CD1c-positive myeloid dendritic cell (primary cell): Measurements from ENCODE around the gene SLC13A1.
"Not testable (repeated sequence)": the region's sequence is repeated elsewhere in the genome, so short reads cannot be mapped to it uniquely, and the experiment has no call there.

ENCODE experiments used
- DNase-seq: peaks from one replicate; pipeline ENCODE4 v3.0.0-alpha.2; 2016; ENCODE audit errors: extremely low spot score

The SLC13A1 gene, protein sequence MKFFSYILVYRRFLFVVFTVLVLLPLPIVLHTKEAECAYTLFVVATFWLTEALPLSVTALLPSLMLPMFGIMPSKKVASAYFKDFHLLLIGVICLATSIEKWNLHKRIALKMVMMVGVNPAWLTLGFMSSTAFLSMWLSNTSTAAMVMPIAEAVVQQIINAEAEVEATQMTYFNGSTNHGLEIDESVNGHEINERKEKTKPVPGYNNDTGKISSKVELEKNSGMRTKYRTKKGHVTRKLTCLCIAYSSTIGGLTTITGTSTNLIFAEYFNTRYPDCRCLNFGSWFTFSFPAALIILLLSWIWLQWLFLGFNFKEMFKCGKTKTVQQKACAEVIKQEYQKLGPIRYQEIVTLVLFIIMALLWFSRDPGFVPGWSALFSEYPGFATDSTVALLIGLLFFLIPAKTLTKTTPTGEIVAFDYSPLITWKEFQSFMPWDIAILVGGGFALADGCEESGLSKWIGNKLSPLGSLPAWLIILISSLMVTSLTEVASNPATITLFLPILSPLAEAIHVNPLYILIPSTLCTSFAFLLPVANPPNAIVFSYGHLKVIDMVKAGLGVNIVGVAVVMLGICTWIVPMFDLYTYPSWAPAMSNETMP

GRCh38 chr7:123199883-123200282, at the start of gene SLC13A1:
TSS of gene SLC13A1 (minus strand) at chr7:123199969. CDS start at chr7:123199946, 23 bp downstream.
- DNase-seq = no peak

- no peak for DNase-seq
These were observed 45.0 kb upstream of the SLC13A1 start for GRCh38 chr7:123244768-123245167.

DNA sequence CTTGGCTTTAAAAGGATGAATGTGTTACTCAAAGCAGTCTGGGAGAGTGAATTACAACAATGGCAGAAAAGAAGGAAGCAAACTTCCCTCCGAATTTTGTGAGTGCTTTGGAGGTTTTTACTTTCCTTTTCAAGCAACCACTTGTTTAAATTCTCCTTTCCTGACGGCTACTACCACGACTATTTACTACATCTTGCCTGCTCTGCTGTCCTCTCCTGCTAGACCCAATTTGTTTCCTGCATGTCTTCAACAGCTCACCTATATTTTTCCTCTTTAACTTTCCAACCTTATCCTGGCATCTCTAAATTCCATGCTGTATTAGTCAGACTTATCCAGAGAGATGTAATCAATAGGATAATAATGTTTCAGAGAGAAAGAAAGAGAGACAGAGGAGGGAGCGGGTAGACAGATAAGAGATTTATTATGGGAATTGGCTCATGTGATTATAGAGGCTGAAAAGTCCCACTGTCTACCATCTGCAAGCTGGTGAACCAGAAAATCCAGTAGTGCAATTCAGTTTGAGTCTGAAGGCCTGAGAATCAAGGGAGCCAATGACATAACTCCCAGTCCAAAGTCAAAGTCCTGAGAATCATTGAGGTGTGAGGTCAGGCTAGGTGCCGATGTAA, 42.8 kb upstream of the SLC13A1 start:
- DNase-seq = no peak

GRCh38 chr7:123241809-123242208, 42.0 kb upstream of the SLC13A1 start:
- DNase-seq = no peak

- DNase-seq = no peak
These were observed 31.5 kb upstream of the SLC13A1 start for GRCh38 chr7:123231021-123232000.

GRCh38 chr7:123230603-123231002, 30.8 kb upstream of the SLC13A1 start:
- no peak for DNase-seq

DNA sequence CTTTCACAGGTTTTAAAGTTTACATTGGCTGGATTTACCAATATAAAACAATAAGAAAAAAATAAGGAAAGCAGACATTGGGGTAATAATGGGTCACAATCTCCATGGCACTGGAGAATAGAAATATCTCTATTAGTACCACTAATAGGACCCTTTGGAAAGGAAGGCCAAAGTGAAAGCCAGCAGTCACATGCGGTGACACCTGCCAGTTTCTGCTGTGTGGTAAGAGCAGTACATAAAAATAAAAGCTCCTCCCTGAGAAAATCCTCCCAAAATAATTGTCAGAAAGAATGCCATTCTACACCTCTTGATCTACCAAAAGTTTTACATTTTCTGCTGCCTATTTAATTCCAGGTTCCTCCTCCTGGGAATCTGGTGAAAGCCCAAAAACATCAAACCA, 30.4 kb upstream of the SLC13A1 start:
- no peak for DNase-seq

- no peak for DNase-seq
These were observed 29.7 kb upstream of the SLC13A1 start for GRCh38 chr7:123229426-123229825.

DNA sequence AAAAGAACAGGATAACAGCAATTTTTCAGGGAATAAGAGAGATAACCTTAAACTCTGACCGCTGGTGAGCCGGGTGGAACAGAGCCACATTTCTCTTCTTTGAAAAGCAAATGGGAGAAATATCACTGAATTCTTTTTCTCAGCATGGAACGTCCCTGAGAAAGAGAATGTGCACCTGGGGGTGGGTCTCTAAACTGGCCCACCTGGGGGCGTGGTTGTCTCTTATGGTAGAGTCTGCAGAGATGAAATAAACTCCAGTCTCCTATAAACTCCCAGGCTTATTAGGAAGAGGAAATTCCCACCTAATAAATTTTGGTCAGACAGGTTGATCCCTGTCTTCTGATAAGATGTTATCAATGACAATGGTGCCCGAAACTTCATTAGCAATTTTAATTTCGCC, 27.9 kb upstream of the SLC13A1 start:
- not testable (repeated sequence) for DNase-seq

- no peak for DNase-seq
These were observed 20.6 kb upstream of the SLC13A1 start for GRCh38 chr7:123220396-123220795.

DNA sequence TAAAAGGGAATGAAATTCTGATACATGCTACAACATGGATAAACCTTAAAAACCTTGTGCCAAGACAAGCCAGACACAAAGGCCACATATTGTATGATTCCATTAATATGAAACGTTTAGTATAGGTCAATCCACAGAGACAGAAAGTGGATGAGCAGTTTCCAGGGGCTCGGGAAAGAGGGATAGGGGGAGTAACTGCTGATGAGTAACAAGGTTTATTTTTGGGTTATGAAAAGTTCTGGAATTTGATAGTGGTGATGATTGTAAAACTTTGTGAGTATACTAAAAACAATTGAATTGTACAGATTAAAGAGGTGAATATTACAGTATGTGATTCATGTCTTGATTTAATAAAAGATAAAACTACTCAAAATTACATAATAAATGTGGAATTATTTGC, 19.1 kb upstream of the SLC13A1 start:
- no peak for DNase-seq

- no peak for DNase-seq
These were observed 17.1 kb upstream of the SLC13A1 start for GRCh38 chr7:123216825-123217224.

DNA sequence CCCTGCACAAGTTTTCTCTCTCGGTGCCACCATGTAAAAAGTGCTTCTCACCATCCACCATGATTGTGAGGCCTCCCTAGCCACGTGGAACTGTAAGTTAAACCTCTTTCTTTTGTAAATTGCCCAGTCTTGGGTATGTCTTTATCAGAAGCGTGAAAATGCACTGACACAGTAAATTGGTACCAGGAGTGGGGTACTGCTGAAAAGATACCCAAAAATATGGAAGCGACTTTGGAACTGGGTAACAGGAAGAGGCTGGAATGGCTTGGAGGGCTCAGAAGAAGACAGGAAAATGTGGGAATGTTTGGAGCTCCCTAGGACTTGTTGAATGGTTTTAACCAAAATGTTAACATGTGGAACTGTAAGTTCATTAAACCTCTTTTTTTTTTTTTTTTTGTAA, 15.6 kb upstream of the SLC13A1 start:
- DNase-seq = no peak

DNA sequence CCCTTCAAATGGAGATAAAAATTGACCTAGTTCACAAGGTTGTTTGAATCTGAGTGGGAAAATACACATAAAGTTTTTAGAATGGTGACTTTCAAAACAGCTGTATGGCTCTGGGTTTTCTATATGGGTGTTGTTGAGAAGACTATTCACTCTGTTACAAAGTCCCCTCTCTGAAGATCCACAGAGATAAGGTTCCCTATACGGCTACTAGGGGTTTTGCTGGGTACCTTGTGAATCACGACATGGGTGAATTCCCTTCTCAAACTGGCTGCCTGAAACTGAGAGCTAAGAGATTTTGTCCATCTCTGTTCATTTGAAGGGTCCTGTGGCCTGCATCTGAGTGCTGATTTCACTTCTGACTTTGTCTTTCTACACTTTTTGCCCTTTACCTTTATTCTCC, 11.8 kb upstream of the SLC13A1 start:
- no peak for DNase-seq

GRCh38 chr7:123210986-123211385, 11.2 kb upstream of the SLC13A1 start:
- DNase-seq = no peak

- no peak for DNase-seq
These were observed 10.0 kb upstream of the SLC13A1 start for GRCh38 chr7:123209786-123210185.

GRCh38 chr7:123208793-123209192, 9.0 kb upstream of the SLC13A1 start:
- DNase-seq = no peak

DNA sequence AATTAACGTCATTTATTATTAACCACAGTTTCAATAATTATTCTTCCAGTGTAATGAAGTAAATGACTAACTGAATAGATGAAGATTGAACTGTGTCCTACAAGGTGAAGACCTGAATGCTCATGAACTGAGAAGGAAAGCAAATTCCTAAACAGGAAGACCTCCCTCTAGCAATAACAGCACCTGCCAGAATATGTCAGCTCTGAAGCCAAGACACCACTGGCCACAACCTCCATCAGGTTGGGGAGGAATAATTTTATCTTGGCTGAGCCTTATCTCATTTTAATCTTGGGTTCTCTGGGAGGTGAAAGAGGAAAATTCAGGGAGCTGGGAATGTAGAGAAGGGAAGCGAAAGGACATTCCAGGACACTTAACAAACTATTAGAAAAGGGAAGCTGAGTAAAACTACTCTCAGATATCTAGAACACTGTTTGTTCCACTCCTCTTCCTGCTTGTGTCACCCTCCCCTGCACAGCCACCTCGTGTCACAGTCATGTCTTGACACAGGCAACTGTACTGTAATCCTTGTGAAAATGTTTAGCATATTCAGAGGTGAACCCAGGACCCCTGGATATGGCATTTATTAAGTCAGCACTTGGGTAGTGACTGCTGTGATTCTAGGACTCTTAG, 4.6 kb upstream of the SLC13A1 start:
- DNase-seq = no peak

DNA sequence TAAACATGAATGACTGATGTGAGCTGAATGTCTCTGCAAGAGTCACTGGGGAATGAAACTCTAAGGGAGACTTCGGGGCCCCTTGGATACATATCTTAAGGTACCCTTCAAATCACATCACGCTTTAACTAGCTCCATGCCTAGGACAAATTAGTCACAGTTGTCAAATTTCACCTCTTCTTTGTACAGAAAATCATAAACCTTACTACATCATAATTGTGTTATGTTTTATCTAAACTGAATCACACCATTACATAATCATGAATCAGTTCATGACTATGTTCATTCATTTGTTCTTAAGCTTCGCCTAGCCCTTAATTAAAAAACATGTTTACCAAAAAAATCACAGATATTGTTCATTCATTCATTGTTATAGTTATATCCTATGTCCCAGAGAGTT, 2.1 kb upstream of the SLC13A1 start:
- DNase-seq = no peak

GRCh38 chr7:123198668-123199652, 809 bp downstream of the SLC13A1 start:
- DNase-seq = no peak
